ENCODE data around the gene ZNF480.
"Not testable (repeated sequence)": the region's sequence is repeated elsewhere in the genome, so short reads cannot be mapped to it uniquely, and the experiment has no call there.

Gene ZNF480

GRCh38 chr19:52336117-52336790 lies 39.3 kb downstream of the ZNF480 start, which contains the start of gene ZNF610:
Gene ZNF610, plus strand, starts transcription at chr19:52336243. Its CDS starts 12,930 bp downstream, at chr19:52349173.
- Histone ChIP-seq H3K36me3 (ENCODE audit: control insufficient read depth in 4 of 4, insufficient read depth in 4 of 4, low read length in 3 of 4) (peaks cover 0 to 8% (median 4%) of the 10 kb centered on the region in 4 experiments), H3K4me3 (ENCODE audit: control insufficient read depth in 1 of 7, extremely low read depth in 1 of 7, insufficient read depth in 4 of 7, low read depth in 2 of 7, low read length in 6 of 7) (peak within 1 kb of the TSS; percentile 63 to 99 (median 89)), H3K27ac (ENCODE audit: insufficient read depth in 1 of 2, low read depth in 1 of 2, low read length in 2 of 2, poor library complexity in 1 of 2, severe bottlenecking in 2 of 2) (peak within 1 kb of the TSS; percentile 84 to 92), H3K9me3 (ENCODE audit: control extremely low read depth in 1 of 5, control insufficient read depth in 4 of 5, insufficient read depth in 2 of 5, low read depth in 1 of 5, low read length in 4 of 5) (peaks cover 3 to 47% (median 28%) of the 10 kb centered on the region in 5 experiments), H3K27me3 (replicated peaks in 2 of 5; ENCODE audit: control insufficient read depth in 4 of 5, insufficient read depth in 5 of 5, low read length in 4 of 5) (no peaks in the 10 kb centered on the region), H3K4me1 (ENCODE audit: control extremely low read depth in 1 of 4, control insufficient read depth in 4 of 4, insufficient read depth in 4 of 4, low read length in 3 of 4) (peaks cover 0 to 11% (median 6%) of the 10 kb centered on the region in 4 experiments)
- ChIA-PET POLR2A (no interaction called here), CTCF (interaction anchor here (0.6 kb wide), 1 partner anchor 691 kb away, joined by 3 read pairs; no protein-coding TSS in a partner anchor)
- peak; percentile 84 to 93 (median 92) for DNase-seq
- 0% methylated on average over 53 of the region's 55 CpGs for WGBS (ENCODE audit: insufficient coverage)

GRCh38 chr19:52336791-52337381 lies 39.9 kb downstream of the ZNF480 start:
- CTCF ChIA-PET: no interaction called here
- H3K27me3 ChIP-seq (replicated peaks in 2 of 5; ENCODE audit: control insufficient read depth in 4 of 5, insufficient read depth in 5 of 5, low read length in 4 of 5): no peaks in the 10 kb centered on the region
- peak overlapping the region; percentile 84 to 92 for H3K27ac ChIP-seq (ENCODE audit: insufficient read depth in 1 of 2, low read depth in 1 of 2, low read length in 2 of 2, poor library complexity in 1 of 2, severe bottlenecking in 2 of 2)
- POLR2A ChIA-PET: no interaction called here
- peak overlapping the region; percentile 63 to 99 (median 89) for H3K4me3 ChIP-seq (ENCODE audit: control insufficient read depth in 1 of 7, extremely low read depth in 1 of 7, insufficient read depth in 4 of 7, low read depth in 2 of 7, low read length in 6 of 7)
- H3K4me1 ChIP-seq (ENCODE audit: control extremely low read depth in 1 of 4, control insufficient read depth in 4 of 4, insufficient read depth in 4 of 4, low read length in 3 of 4): peaks cover 0 to 11% (median 6%) of the 10 kb centered on the region in 4 experiments
- 0% methylated on average over 5 of the region's 9 CpGs for WGBS (ENCODE audit: insufficient coverage)
- peaks cover 0 to 8% (median 5%) of the 10 kb centered on the region in 4 experiments for H3K36me3 ChIP-seq (ENCODE audit: control insufficient read depth in 4 of 4, insufficient read depth in 4 of 4, low read length in 3 of 4)
- DNase-seq: peak in 2 of 3 donors; percentile 12 to 35
- peaks cover 3 to 43% (median 21%) of the 10 kb centered on the region in 5 experiments for H3K9me3 ChIP-seq (ENCODE audit: control extremely low read depth in 1 of 5, control insufficient read depth in 4 of 5, insufficient read depth in 2 of 5, low read depth in 1 of 5, low read length in 4 of 5)

GRCh38 chr19:52339022-52339421 lies 42.1 kb downstream of the ZNF480 start:
- Histone ChIP-seq H3K4me1 (ENCODE audit: control extremely low read depth in 1 of 4, control insufficient read depth in 4 of 4, insufficient read depth in 4 of 4, low read length in 3 of 4) (peaks cover 0 to 11% (median 6%) of the 10 kb centered on the region in 4 experiments), H3K9me3 (ENCODE audit: control extremely low read depth in 1 of 5, control insufficient read depth in 4 of 5, insufficient read depth in 2 of 5, low read depth in 1 of 5, low read length in 4 of 5) (peaks cover 0 to 29% (median 11%) of the 10 kb centered on the region in 5 experiments)
- H3K27ac ChIP-seq (ENCODE audit: insufficient read depth in 1 of 2, low read depth in 1 of 2, low read length in 2 of 2, poor library complexity in 1 of 2, severe bottlenecking in 2 of 2); H3K4me3 ChIP-seq (ENCODE audit: control insufficient read depth in 1 of 7, extremely low read depth in 1 of 7, insufficient read depth in 4 of 7, low read depth in 2 of 7, low read length in 6 of 7); H3K27me3 ChIP-seq (replicated peaks in 2 of 5; ENCODE audit: control insufficient read depth in 4 of 5, insufficient read depth in 5 of 5, low read length in 4 of 5); POLR2A ChIA-PET; CTCF ChIA-PET; DNase-seq; H3K36me3 ChIP-seq (ENCODE audit: control insufficient read depth in 4 of 4, insufficient read depth in 4 of 4, low read length in 3 of 4): not testable (repeated sequence)
- 97% methylated on average over 3 of the region's 3 CpGs for WGBS (ENCODE audit: insufficient coverage)

- no peak overlapping the region for H3K4me3 ChIP-seq (ENCODE audit: control insufficient read depth in 1 of 7, extremely low read depth in 1 of 7, insufficient read depth in 4 of 7, low read depth in 2 of 7, low read length in 6 of 7)
- peaks cover 7 to 24% (median 13%) of the 10 kb centered on the region in 4 experiments for H3K36me3 ChIP-seq (ENCODE audit: control insufficient read depth in 4 of 4, insufficient read depth in 4 of 4, low read length in 3 of 4)
- POLR2A ChIA-PET: no interaction called here
- CTCF ChIA-PET: no interaction called here
- DNase-seq: peak; percentile 54 to 70 (median 66)
- H3K9me3 ChIP-seq (ENCODE audit: control extremely low read depth in 1 of 5, control insufficient read depth in 4 of 5, insufficient read depth in 2 of 5, low read depth in 1 of 5, low read length in 4 of 5): peaks cover 1 to 32% (median 21%) of the 10 kb centered on the region in 5 experiments
- H3K4me1 ChIP-seq (ENCODE audit: control extremely low read depth in 1 of 4, control insufficient read depth in 4 of 4, insufficient read depth in 4 of 4, low read length in 3 of 4): no peaks in the 10 kb centered on the region
- no peaks in the 10 kb centered on the region for H3K27me3 ChIP-seq (replicated peaks in 2 of 5; ENCODE audit: control insufficient read depth in 4 of 5, insufficient read depth in 5 of 5, low read length in 4 of 5)
- H3K27ac ChIP-seq (ENCODE audit: insufficient read depth in 1 of 2, low read depth in 1 of 2, low read length in 2 of 2, poor library complexity in 1 of 2, severe bottlenecking in 2 of 2): no peak overlapping the region
- WGBS (ENCODE audit: insufficient coverage): 47% methylated on average over 7 of the region's 8 CpGs
Observed at GRCh38 chr19:52343548-52343947, 46.6 kb downstream of the ZNF480 start.

GRCh38 chr19:52345162-52345561 lies 48.2 kb downstream of the ZNF480 start:
- Histone ChIP-seq H3K27me3 (replicated peaks in 2 of 5; ENCODE audit: control insufficient read depth in 4 of 5, insufficient read depth in 5 of 5, low read length in 4 of 5) (no peaks in the 10 kb centered on the region), H3K4me3 (ENCODE audit: control insufficient read depth in 1 of 7, extremely low read depth in 1 of 7, insufficient read depth in 4 of 7, low read depth in 2 of 7, low read length in 6 of 7) (peak overlapping the region in 1 of 7 experiments; percentile 33), H3K27ac (ENCODE audit: insufficient read depth in 1 of 2, low read depth in 1 of 2, low read length in 2 of 2, poor library complexity in 1 of 2, severe bottlenecking in 2 of 2) (no peak overlapping the region), H3K4me1 (ENCODE audit: control extremely low read depth in 1 of 4, control insufficient read depth in 4 of 4, insufficient read depth in 4 of 4, low read length in 3 of 4) (no peaks in the 10 kb centered on the region), H3K36me3 (ENCODE audit: control insufficient read depth in 4 of 4, insufficient read depth in 4 of 4, low read length in 3 of 4) (peaks cover 15 to 39% (median 22%) of the 10 kb centered on the region in 4 experiments), H3K9me3 (ENCODE audit: control extremely low read depth in 1 of 5, control insufficient read depth in 4 of 5, insufficient read depth in 2 of 5, low read depth in 1 of 5, low read length in 4 of 5) (peaks cover 1 to 41% (median 32%) of the 10 kb centered on the region in 5 experiments)
- DNase-seq: no peak
- POLR2A ChIA-PET: interaction anchor here (0.6 kb wide), 1 partner anchor 20 kb away, joined by 4 read pairs; no protein-coding TSS in a partner anchor
- CTCF ChIA-PET: interaction anchor here (0.7 kb wide), 1 partner anchor 37 kb away, joined by 3 read pairs; no protein-coding TSS in a partner anchor
- 97% methylated on average over 5 of the region's 6 CpGs for WGBS (ENCODE audit: insufficient coverage)

GRCh38 chr19:52351512-52351911 lies 54.5 kb downstream of the ZNF480 start:
- Histone ChIP-seq H3K4me1 (ENCODE audit: control extremely low read depth in 1 of 4, control insufficient read depth in 4 of 4, insufficient read depth in 4 of 4, low read length in 3 of 4) (no peaks in the 10 kb centered on the region), H3K36me3 (ENCODE audit: control insufficient read depth in 4 of 4, insufficient read depth in 4 of 4, low read length in 3 of 4) (peaks cover 31 to 93% (median 59%) of the 10 kb centered on the region in 4 experiments), H3K27me3 (replicated peaks in 2 of 5; ENCODE audit: control insufficient read depth in 4 of 5, insufficient read depth in 5 of 5, low read length in 4 of 5) (no peaks in the 10 kb centered on the region), H3K27ac (ENCODE audit: insufficient read depth in 1 of 2, low read depth in 1 of 2, low read length in 2 of 2, poor library complexity in 1 of 2, severe bottlenecking in 2 of 2) (no peak overlapping the region), H3K4me3 (ENCODE audit: control insufficient read depth in 1 of 7, extremely low read depth in 1 of 7, insufficient read depth in 4 of 7, low read depth in 2 of 7, low read length in 6 of 7) (peak overlapping the region in 1 of 7 experiments; percentile 8), H3K9me3 (ENCODE audit: control extremely low read depth in 1 of 5, control insufficient read depth in 4 of 5, insufficient read depth in 2 of 5, low read depth in 1 of 5, low read length in 4 of 5) (peaks cover 8 to 70% (median 59%) of the 10 kb centered on the region in 5 experiments)
- CTCF ChIA-PET: no interaction called here
- 89% methylated on average over 5 of the region's 9 CpGs for WGBS (ENCODE audit: insufficient coverage)
- POLR2A ChIA-PET: interaction anchor here (0.5 kb wide), 1 partner anchor 148 kb away, joined by 3 read pairs; no protein-coding TSS in a partner anchor
- no peak for DNase-seq

- H3K27ac ChIP-seq (ENCODE audit: insufficient read depth in 1 of 2, low read depth in 1 of 2, low read length in 2 of 2, poor library complexity in 1 of 2, severe bottlenecking in 2 of 2): no peak overlapping the region
- H3K36me3 ChIP-seq (ENCODE audit: control insufficient read depth in 4 of 4, insufficient read depth in 4 of 4, low read length in 3 of 4): peaks cover 7 to 48% (median 15%) of the 10 kb centered on the region in 4 experiments
- no peak for DNase-seq
- POLR2A ChIA-PET: no interaction called here
- H3K9me3 ChIP-seq (ENCODE audit: control extremely low read depth in 1 of 5, control insufficient read depth in 4 of 5, insufficient read depth in 2 of 5, low read depth in 1 of 5, low read length in 4 of 5): peaks cover 13 to 75% (median 42%) of the 10 kb centered on the region in 5 experiments
- H3K4me3 ChIP-seq (ENCODE audit: control insufficient read depth in 1 of 7, extremely low read depth in 1 of 7, insufficient read depth in 4 of 7, low read depth in 2 of 7, low read length in 6 of 7): no peak overlapping the region
- WGBS (ENCODE audit: insufficient coverage): 100% methylated on average over 4 of the region's 8 CpGs
- no peaks in the 10 kb centered on the region for H3K27me3 ChIP-seq (replicated peaks in 2 of 5; ENCODE audit: control insufficient read depth in 4 of 5, insufficient read depth in 5 of 5, low read length in 4 of 5)
- H3K4me1 ChIP-seq (ENCODE audit: control extremely low read depth in 1 of 4, control insufficient read depth in 4 of 4, insufficient read depth in 4 of 4, low read length in 3 of 4): peaks cover 0 to 9% (median 3%) of the 10 kb centered on the region in 4 experiments
- CTCF ChIA-PET: no interaction called here
Observed at GRCh38 chr19:52366414-52366824, 69.5 kb downstream of the ZNF480 start.
